Tibial artery (tissue), 4 donors: ENCODE results near the gene CPTP.
A peak's percentile ranks its signal among the peaks of the same experiment; 100 is the strongest.

Source experiments
- DNase-seq, 2 donors: peaks; one replicate each; pipeline ENCODE4 v3.0.0-alpha.2; 2019
- H3K27ac ChIP-seq, 2 donors: fragments of 200-600 bp; sonication (generic) in 1 of 2; 1 replicate in 1 of 2; 2 replicates in 1 of 2; pipeline ENCODE4 v1.5.1; 2018 to 2019; ENCODE audit warnings: mild to moderate bottlenecking in 1 of 2
- H3K27me3 ChIP-seq, 2 donors: fragments of 200-600 bp; sonication (generic) in 1 of 2; one replicate each; pipeline versions ENCODE4 v1.5.1 to v1.6.0; 2016 to 2019
- H3K36me3 ChIP-seq, 3 donors: fragments of 200-600 bp; sonication (generic) in 2 of 3; one replicate each; pipeline ENCODE4 v1.5.1; 2016 to 2019; ENCODE audit warnings: mild to moderate bottlenecking in 2 of 3
- H3K4me1 ChIP-seq, 4 donors: fragments of 200-600 bp; sonication (generic) in 2 of 4; 1 replicate in 3 of 4; 2 replicates in 1 of 4; pipeline ENCODE4 v1.5.1; 2016 to 2019
- H3K4me3 ChIP-seq, 2 donors: fragments of 200-600 bp; sonication (generic) in 1 of 2; 1 replicate in 1 of 2; 2 replicates in 1 of 2; pipeline ENCODE4 v1.5.1; 2018 to 2019; ENCODE audit warnings: mild to moderate bottlenecking in 2 of 2
- H3K9me3 ChIP-seq, 3 donors: fragments of 200-600 bp; sonication (generic) in 1 of 3; one replicate each; pipeline ENCODE4 v1.5.1; 2016 to 2019
- intact Hi-C: fragments of 100-400 bp; cut with DNase I; formaldehyde crosslinking; loops from one replicate; pipeline ENCODE4 v1.15.0; 2023; ENCODE audit warnings: low total_unique reads
- TF ChIP-seq, protein P1 (sequence below), 2 experiments: fragments of 200-600 bp in 1 of 2; fragments of 450-650 bp in 1 of 2; IDR thresholded peaks; one replicate each; pipeline ENCODE4 v1.5.1; 2017 to 2019; ENCODE audit warnings: antibody characterized with exemption in 2 of 2, mild to moderate bottlenecking in 1 of 2, moderate library complexity in 1 of 2

CPTP gene

DNA sequence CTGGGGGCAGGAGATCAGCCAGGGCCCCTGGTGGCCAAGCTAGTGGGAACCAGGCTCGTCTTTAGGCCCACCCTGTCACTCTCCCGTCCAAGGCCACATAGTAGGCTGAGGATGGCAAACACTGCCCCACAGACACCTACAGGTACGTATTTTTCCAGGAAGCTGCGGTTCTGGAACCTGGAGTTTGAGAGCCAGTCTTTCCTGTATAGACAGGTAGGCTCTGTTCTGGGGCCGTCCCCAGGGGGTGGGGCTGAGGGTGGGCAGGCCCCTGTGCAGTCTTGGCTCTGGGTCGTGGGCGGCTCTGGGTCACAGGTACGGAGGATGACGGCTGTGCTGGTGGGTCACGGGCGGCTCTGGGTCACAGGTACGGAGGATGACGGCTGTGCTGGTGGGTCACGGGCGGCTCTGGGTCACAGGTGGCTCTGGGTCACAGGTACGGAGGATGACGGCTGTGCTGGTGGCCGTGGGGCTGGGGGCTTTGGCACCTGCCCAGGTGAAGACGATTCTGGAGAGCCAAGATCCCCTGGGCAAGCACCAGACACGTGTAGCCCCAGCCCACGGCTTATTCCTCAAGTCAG, 14.0 kb upstream of the CPTP start:
- no peak overlapping the region for H3K4me3 ChIP-seq
- peaks cover 36 to 50% (median 49%) of the 10 kb centered on the region in 3 donors for H3K36me3 ChIP-seq
- no peak for DNase-seq
- TF ChIP-seq, protein P1, sequence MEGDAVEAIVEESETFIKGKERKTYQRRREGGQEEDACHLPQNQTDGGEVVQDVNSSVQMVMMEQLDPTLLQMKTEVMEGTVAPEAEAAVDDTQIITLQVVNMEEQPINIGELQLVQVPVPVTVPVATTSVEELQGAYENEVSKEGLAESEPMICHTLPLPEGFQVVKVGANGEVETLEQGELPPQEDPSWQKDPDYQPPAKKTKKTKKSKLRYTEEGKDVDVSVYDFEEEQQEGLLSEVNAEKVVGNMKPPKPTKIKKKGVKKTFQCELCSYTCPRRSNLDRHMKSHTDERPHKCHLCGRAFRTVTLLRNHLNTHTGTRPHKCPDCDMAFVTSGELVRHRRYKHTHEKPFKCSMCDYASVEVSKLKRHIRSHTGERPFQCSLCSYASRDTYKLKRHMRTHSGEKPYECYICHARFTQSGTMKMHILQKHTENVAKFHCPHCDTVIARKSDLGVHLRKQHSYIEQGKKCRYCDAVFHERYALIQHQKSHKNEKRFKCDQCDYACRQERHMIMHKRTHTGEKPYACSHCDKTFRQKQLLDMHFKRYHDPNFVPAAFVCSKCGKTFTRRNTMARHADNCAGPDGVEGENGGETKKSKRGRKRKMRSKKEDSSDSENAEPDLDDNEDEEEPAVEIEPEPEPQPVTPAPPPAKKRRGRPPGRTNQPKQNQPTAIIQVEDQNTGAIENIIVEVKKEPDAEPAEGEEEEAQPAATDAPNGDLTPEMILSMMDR (IDR thresholded peaks at IDR 0.05), result no peak
- intact Hi-C loops, result no loop called here
- peaks cover 0 to 38% (median 32%) of the 10 kb centered on the region in 4 donors for H3K4me1 ChIP-seq
- H3K9me3 ChIP-seq, result no peaks in the 10 kb centered on the region
- peak overlapping the region in 1 of 2 donors; percentile 97 for H3K27ac ChIP-seq
- no peaks in the 10 kb centered on the region for H3K27me3 ChIP-seq

DNA sequence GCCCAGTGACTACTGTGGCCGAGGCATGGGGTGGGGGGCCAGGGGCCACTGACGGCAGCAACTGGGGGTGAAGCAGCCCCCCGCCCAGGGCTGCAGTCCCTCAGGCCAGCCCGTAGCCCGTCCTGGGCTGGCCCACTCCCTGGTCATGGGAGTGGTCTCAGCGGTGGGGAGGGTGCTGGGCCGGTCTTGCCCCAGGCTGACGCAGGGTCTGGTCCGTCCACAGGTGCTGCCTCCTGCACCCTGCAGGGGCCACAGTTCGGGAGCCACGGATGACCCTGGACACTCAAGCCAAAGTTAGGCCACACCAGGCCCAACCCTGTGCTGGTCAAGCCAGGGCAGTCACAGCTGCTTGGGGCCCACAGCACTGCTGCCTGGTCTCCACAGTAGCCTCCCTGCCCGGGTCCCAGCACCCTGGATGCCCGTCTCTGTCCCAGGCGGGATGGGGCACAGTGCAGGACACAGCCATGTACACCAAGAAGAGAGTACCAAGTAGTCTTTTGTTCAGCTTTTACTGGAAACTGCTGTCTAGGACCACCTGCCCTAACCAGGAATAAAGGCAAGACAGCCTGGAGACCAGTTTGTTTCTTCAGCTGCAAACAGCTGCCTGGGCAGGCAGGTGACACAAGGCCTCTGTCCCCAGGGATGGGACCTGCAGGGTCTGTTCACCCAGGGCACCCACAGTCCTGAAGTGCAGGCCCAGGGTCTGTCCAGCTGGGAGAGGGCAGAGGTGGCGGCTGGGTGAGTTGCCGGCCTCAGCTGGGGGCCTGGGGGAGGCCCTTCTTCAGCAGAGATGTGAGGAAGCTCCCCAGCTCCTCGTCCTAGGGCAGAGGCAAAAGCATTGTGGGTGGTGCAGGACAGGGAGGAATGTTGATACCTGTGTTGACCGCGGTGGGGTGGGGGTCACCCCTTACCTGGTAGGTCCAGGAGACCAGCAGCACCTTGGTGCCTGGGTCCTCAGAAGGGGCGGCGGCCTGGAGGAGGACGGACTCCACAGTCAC, 13.2 kb upstream of the CPTP start:
- intact Hi-C loops, result no loop called here
- H3K36me3 ChIP-seq, result peaks cover 36 to 57% (median 57%) of the 10 kb centered on the region in 3 donors

GRCh38 chr1:1312450-1313314, 11.9 kb upstream of the CPTP start:
- Histone ChIP-seq H3K4me1 (peaks cover 0 to 22% (median 16%) of the 10 kb centered on the region in 4 donors), H3K27me3 (no peaks in the 10 kb centered on the region), H3K36me3 (peaks cover 36 to 66% (median 65%) of the 10 kb centered on the region in 3 donors), H3K9me3 (no peaks in the 10 kb centered on the region), H3K4me3 (no peak overlapping the region), H3K27ac (no peak overlapping the region)
- TF ChIP-seq, protein P1 (IDR thresholded peaks at IDR 0.05), result no peak
- intact Hi-C loops, result no loop called here
- no peak for DNase-seq

More for the DNA sequence above, 13.2 kb upstream of the CPTP start:
- no peaks in the 10 kb centered on the region for H3K27me3 ChIP-seq
- H3K27ac ChIP-seq, result no peak overlapping the region
- no peak for DNase-seq
- H3K4me1 ChIP-seq, result peaks cover 0 to 29% (median 23%) of the 10 kb centered on the region in 4 donors
- TF ChIP-seq, protein P1 (IDR thresholded peaks at IDR 0.05), result no peak
- H3K9me3 ChIP-seq, result no peaks in the 10 kb centered on the region
- H3K4me3 ChIP-seq, result no peak overlapping the region

DNA sequence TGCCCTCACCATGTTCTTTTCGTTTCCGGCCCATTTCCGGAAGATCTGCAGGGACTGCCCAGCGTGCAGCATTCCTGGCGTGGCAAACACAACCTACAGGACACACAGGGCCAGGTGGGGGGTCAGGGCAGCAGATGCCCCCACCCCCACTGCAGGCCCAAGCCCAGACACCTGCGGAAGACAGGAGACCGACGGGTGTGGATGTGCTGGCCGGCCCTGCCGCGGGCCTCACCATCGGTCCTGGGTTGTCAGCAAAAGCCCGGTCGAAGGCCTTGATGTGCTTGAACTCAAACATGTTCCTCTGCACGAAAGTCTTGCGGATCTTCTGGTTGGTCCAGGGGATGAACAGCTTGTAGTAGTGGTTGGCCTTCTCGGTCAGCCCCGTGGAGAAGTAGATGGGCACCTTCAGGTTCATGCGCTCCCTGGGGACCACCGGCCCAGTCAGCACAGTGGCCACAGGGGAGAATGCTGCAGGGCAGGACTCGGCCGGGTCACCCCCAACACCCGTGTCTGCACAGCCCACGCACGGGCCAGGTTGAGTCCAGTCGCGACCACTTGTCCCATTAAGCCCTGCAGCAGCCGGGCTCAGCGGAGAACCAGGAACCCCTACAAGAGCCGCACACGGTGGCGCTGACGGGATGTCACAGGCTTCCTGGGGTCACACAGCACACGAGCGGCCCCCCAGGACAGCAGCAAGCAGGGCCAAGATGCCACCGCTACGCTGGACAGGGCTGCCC, 10.9 kb upstream of the CPTP start:
- intact Hi-C loops, result no loop called here
- Histone ChIP-seq H3K27me3 (no peaks in the 10 kb centered on the region), H3K36me3 (peaks cover 36 to 66% (median 66%) of the 10 kb centered on the region in 3 donors), H3K4me1 (peaks cover 0 to 30% (median 24%) of the 10 kb centered on the region in 4 donors), H3K4me3 (no peak overlapping the region), H3K27ac (no peak overlapping the region), H3K9me3 (no peaks in the 10 kb centered on the region)
- no peak for DNase-seq
- TF ChIP-seq, protein P1 (IDR thresholded peaks at IDR 0.05), result no peak

GRCh38 chr1:1314237-1314586, 10.4 kb upstream of the CPTP start:
- DNase-seq, result no peak
- Histone ChIP-seq H3K36me3 (peaks cover 40 to 71% (median 71%) of the 10 kb centered on the region in 3 donors), H3K9me3 (no peaks in the 10 kb centered on the region), H3K27ac (no peak overlapping the region), H3K4me1 (peaks cover 0 to 30% (median 22%) of the 10 kb centered on the region in 4 donors), H3K27me3 (no peaks in the 10 kb centered on the region), H3K4me3 (no peak overlapping the region)
- TF ChIP-seq, protein P1 (IDR thresholded peaks at IDR 0.05), result no peak
- intact Hi-C loops, result no loop called here
